Prostate gland (tissue), 2 donors: ENCODE data around the gene ACACB. TPM values are rescaled to one million over a fixed set of nuclear protein-coding genes. Genes with fewer than 3 reads are reported as not detected.

Experiments
- DNase-seq: peaks from one replicate; pipeline ENCODE4 v3.0.0-alpha.2; 2019; ENCODE audit warnings: low spot score
- H3K27ac ChIP-seq, 2 donors: fragments of 200-600 bp; sonication (generic); 2 replicates each; pipeline ENCODE4 v1.5.1; 2017 to 2019
- H3K27me3 ChIP-seq: fragments of 200-600 bp; sonication (generic); replicated peaks from 2 replicates; pipeline ENCODE4 v1.5.1; 2019; ENCODE audit not compliant: insufficient read depth
- H3K36me3 ChIP-seq, 2 donors: fragments of 200-600 bp; sonication (generic); 1 replicate in 1 of 2; 2 replicates in 1 of 2; pipeline versions ENCODE4 v1.5.1 to v1.8.1; 2017 to 2019
- H3K4me1 ChIP-seq: fragments of 200-600 bp; sonication (generic); replicated peaks from 2 replicates; pipeline ENCODE4 v1.5.1; 2019
- H3K4me3 ChIP-seq, 2 donors: fragments of 200-600 bp; sonication (generic); 2 replicates each; pipeline ENCODE4 v1.5.1; 2017 to 2019
- H3K9me3 ChIP-seq: fragments of 200-600 bp; sonication (generic); 2 replicates; pipeline ENCODE4 v1.5.1; 2017
- CTCF ChIP-seq, 4 experiments: fragments of 200-600 bp in 2 of 4; fragments of 450-650 bp in 2 of 4; sonication (generic) in 2 of 4; IDR thresholded peaks; 1 replicate in 3 of 4; 2 replicates in 1 of 4; pipeline ENCODE4 v1.5.1; 2016 to 2019; ENCODE audit warnings: antibody characterized with exemption in 4 of 4, mild to moderate bottlenecking in 2 of 4, moderate library complexity in 2 of 4
- POLR2A ChIP-seq: fragments of 450-650 bp; IDR thresholded peaks from one replicate; pipeline ENCODE4 v1.6.1; 2016; ENCODE audit warnings: antibody characterized with exemption, mild to moderate bottlenecking
- POLR2AphosphoS5 ChIP-seq: sonication (generic); formaldehyde crosslinking; IDR thresholded peaks from one replicate; pipeline ENCODE4 v1.6.1; 2017; ENCODE audit warnings: antibody characterized with exemption
- whole genome bisulfite sequencing: methylation state at CpG from one replicate; pipeline ENCODE4 v1.1.5; 2018; 5-methylcytosine and 5-hydroxymethylcytosine counted together
- intact Hi-C: fragments of 100-400 bp; cut with DNase I; formaldehyde crosslinking; loops from one replicate; pipeline ENCODE4 v1.14.2; 2022
- total RNA-seq, 2 donors: library from RNA; depleted of rRNA; stranded (reverse); fragments of >200 nt; gene quantifications; one replicate each; pipeline ENCODE4 v1.1.0, GENCODE V29; 2016

ACACB gene
- total RNA-seq, 2 donors from 2014 or later, result 52.5 to 63.3 TPM

GRCh38 chr12:109258607-109259544 is 142.5 kb downstream of the ACACB start:
- no peaks in the 10 kb centered on the region for H3K27me3 ChIP-seq
- TF ChIP-seq POLR2A (no peak), POLR2AphosphoS5 (no peak), CTCF (IDR thresholded peaks at IDR 0.05) (no peak)
- H3K4me1 ChIP-seq, result no peaks in the 10 kb centered on the region
- 85% methylated on average over 16 of the region's 16 CpGs for WGBS
- intact Hi-C loops, result no loop called here
- peaks cover 0 to 4% of the 10 kb centered on the region in 2 donors for H3K36me3 ChIP-seq
- no peak overlapping the region for H3K27ac ChIP-seq
- no peaks in the 10 kb centered on the region for H3K9me3 ChIP-seq
- no peak for DNase-seq
- H3K4me3 ChIP-seq, result no peak overlapping the region

GRCh38 chr12:109259545-109259895 is 143.1 kb downstream of the ACACB start:
- no peak for TF ChIP-seq CTCF (IDR thresholded peaks at IDR 0.05)
- no peak for TF ChIP-seq POLR2A
- no peak for TF ChIP-seq POLR2AphosphoS5
- WGBS, result 86% methylated on average over 1 of the region's 1 CpG
- no peak overlapping the region for H3K4me3 ChIP-seq
- no peak for DNase-seq
- intact Hi-C loops, result no loop called here
- no peaks in the 10 kb centered on the region for H3K4me1 ChIP-seq
- no peaks in the 10 kb centered on the region for H3K27me3 ChIP-seq
- H3K27ac ChIP-seq, result no peak overlapping the region
- H3K9me3 ChIP-seq, result no peaks in the 10 kb centered on the region
- H3K36me3 ChIP-seq, result peaks cover 0 to 4% of the 10 kb centered on the region in 2 donors

GRCh38 chr12:109261087-109261486 is 144.7 kb downstream of the ACACB start:
- H3K4me3 ChIP-seq, result no peak overlapping the region
- H3K4me1 ChIP-seq, result no peaks in the 10 kb centered on the region
- intact Hi-C loops, result no loop called here
- TF ChIP-seq CTCF (IDR thresholded peaks at IDR 0.05) (no peak), POLR2AphosphoS5 (no peak), POLR2A (no peak)
- no peaks in the 10 kb centered on the region for H3K9me3 ChIP-seq
- H3K27ac ChIP-seq, result no peak overlapping the region
- no peaks in the 10 kb centered on the region for H3K27me3 ChIP-seq
- 90% methylated on average over 1 of the region's 1 CpG for WGBS
- no peak for DNase-seq
- peaks cover 1 to 7% of the 10 kb centered on the region in 2 donors for H3K36me3 ChIP-seq

GRCh38 chr12:109261939-109262338 is 145.6 kb downstream of the ACACB start:
- Histone ChIP-seq H3K9me3 (no peaks in the 10 kb centered on the region), H3K27me3 (no peaks in the 10 kb centered on the region), H3K36me3 (peaks cover 0 to 7% of the 10 kb centered on the region in 2 donors), H3K4me3 (no peak overlapping the region), H3K4me1 (no peaks in the 10 kb centered on the region), H3K27ac (no peak overlapping the region)
- intact Hi-C loops, result no loop called here
- DNase-seq, result no peak
- TF ChIP-seq POLR2A, result no peak
- TF ChIP-seq POLR2AphosphoS5, result no peak
- TF ChIP-seq CTCF (IDR thresholded peaks at IDR 0.05), result no peak
- WGBS, result 98% methylated on average over 2 of the region's 2 CpGs

- Histone ChIP-seq H3K36me3 (peaks cover 0 to 7% of the 10 kb centered on the region in 2 donors), H3K27ac (no peak overlapping the region), H3K27me3 (no peaks in the 10 kb centered on the region), H3K4me1 (no peaks in the 10 kb centered on the region), H3K4me3 (no peak overlapping the region), H3K9me3 (no peaks in the 10 kb centered on the region)
- DNase-seq, result no peak
- intact Hi-C loops, result no loop called here
- WGBS, result 100% methylated on average over 3 of the region's 3 CpGs
- no peak for TF ChIP-seq POLR2A
- TF ChIP-seq POLR2AphosphoS5, result no peak
- no peak for TF ChIP-seq CTCF (IDR thresholded peaks at IDR 0.05)
These were observed 147.1 kb downstream of the ACACB start for GRCh38 chr12:109263439-109263838.
